HG03354 (cell line): ENCODE results near the gene DCC.

ENCODE experiments used
- ATAC-seq: cut with Tn5 transposase; IDR thresholded peaks from one replicate; pipeline ENCODE4 v1.9.1; 2021; ENCODE audit warnings: mild to moderate bottlenecking; ENCODE audit not compliant: unreplicated experiment, poor library complexity, severe bottlenecking

The DCC gene

GRCh38 chr18:52747869-52748268, 407.9 kb downstream of the DCC start:
- no peak for ATAC-seq

- no peak for ATAC-seq
Measured at GRCh38 chr18:52748343-52748742, 408.3 kb downstream of the DCC start.

GRCh38 chr18:52749542-52749941, 409.5 kb downstream of the DCC start:
- no peak for ATAC-seq

- ATAC-seq = no peak
Measured at GRCh38 chr18:52750995-52751394, 411.0 kb downstream of the DCC start.

DNA sequence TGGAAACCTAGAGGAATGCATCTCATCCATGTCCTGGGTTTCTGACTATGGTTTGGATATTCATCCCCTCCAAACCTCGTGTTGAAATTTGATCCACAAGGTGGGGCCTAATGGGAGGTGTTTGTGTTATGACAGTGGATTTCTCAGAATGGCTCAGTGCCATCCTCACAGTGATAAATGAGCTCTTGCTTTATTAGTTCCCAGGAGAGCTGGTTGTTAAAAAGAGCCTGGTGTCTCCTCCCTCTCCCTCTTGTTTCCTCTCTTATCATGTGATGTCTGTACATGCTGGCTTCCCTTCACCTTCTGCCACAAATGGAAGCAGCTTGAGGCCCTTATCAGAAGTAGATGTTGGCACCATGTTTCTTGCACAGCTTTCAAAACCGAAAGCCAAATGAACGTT, 424.3 kb downstream of the DCC start:
- ATAC-seq = no peak

GRCh38 chr18:52766002-52766545, 426.1 kb downstream of the DCC start:
- ATAC-seq = no peak

DNA sequence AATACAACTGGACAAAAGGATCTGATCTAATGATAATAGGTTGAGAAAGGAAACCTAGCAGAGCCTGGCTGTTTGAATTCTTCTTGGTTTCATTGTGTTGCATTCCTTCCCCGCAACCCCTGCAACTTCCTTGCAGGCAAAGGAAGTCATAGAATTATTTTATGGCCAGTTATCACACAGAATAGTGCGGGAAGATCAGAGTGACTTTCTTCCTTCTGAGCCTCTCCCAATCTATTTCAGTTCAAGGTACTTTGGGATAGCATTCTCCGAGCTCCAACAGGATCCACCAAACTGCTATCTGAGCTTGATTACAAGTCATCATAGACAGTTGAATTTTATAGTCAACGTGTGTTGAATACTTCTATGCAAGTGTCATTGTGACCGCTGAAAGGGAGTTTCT, 441.1 kb downstream of the DCC start:
- ATAC-seq = no peak

- ATAC-seq = no peak
Measured at GRCh38 chr18:52791321-52791720, 451.3 kb downstream of the DCC start.

- ATAC-seq = no peak
Measured at GRCh38 chr18:52812834-52813233, 472.8 kb downstream of the DCC start.

- no peak for ATAC-seq
Measured at GRCh38 chr18:52813635-52814416, 473.8 kb downstream of the DCC start.

DNA sequence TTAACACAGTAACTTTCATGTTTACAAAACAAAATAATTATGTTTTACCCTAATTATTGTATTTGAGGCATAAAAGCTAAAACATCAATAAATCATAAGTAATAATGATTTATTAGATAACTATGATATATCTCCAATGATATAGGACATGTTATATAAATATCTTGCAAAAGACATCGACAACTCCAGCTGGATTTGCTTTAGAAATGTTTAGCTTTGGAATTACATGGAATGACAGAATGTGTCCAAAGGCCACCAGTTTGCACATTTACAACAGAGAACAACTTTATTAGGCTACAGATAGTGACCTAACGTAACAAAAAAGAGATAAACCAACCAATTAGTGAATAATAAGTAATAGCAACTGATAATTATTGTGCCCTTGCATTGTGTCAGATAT, 475.7 kb downstream of the DCC start:
- ATAC-seq = no peak

- no peak for ATAC-seq
Measured at GRCh38 chr18:52816121-52816520, 476.1 kb downstream of the DCC start.

DNA sequence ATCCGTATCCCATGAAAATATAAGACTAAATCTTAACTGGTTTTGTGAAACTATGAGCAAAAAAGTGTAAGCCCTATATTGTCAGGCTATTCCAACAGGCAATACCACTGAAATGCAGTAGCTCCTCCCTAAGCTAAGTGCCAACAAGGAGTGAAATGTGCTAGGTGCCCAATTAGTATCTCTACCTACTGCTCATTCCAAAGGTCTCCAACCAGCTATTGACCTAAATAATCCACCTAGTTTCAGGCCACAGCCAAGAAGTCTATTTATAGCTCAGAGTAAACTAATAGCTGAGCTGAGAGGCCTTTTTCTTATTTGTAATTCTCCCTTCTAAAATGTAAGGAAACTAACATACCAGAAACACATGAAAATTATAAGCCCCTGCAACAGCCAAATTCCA, 482.2 kb downstream of the DCC start:
- no peak for ATAC-seq

GRCh38 chr18:52824126-52824525, 484.1 kb downstream of the DCC start:
- ATAC-seq = no peak

- no peak for ATAC-seq
Measured at GRCh38 chr18:52826994-52827393, 487.0 kb downstream of the DCC start.

DNA sequence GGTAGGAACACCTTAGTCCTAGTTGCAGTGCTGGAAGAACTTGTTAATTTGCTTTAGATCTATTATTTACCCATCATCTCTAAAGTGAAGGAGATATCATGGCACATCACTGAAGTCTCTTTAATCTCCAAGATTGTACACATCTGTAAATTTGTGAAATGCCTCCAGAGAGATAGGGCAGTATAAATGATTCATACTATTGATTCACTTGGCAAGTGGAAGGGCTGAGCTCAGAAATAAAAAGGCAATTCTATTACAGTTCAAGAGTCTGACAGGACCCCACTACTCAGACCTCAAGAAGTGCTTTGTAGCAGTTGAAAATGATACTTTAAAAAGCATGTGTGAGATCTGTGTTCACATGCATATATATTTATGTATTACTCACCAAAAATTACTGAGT, 489.3 kb downstream of the DCC start:
- no peak for ATAC-seq

- no peak for ATAC-seq
Measured at GRCh38 chr18:52829876-52830405, 489.9 kb downstream of the DCC start.

DNA sequence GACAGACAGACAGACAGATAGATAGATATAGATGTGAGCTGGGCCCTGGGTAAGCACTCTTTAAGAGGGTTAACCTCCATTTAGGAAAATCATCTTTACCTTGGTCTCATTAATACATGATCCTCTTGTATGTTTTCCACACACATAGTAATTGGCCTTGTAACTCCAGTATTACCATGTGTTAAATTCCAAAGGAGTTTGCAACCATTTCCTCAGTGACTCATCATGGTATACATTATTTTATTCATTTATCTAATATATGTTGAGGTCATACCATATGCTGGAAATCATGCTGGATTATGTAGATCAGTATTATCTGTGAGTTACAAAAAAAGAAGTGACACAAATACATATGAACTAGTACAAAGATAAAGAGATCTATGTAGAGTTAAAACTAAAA, 504.3 kb downstream of the DCC start:
- ATAC-seq = no peak

DNA sequence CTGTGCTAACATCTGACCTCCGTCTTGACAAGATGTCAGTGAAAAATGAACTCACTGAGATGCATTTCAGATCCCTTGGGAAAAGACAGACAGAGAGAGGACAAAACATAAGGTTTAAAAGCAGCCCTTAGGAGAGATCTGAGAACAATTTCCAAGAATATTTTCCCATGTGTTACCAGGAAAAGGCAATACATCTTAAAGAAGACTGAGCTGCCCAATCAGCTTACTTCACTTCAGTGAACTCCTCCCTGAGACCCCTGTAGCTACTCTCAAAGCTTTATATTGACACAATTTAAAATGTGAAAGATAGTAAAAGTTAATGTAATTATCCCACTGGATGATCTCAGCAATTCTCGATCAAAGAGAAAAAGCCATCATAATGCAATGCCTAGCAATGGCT, 505.0 kb downstream of the DCC start:
- no peak for ATAC-seq

DNA sequence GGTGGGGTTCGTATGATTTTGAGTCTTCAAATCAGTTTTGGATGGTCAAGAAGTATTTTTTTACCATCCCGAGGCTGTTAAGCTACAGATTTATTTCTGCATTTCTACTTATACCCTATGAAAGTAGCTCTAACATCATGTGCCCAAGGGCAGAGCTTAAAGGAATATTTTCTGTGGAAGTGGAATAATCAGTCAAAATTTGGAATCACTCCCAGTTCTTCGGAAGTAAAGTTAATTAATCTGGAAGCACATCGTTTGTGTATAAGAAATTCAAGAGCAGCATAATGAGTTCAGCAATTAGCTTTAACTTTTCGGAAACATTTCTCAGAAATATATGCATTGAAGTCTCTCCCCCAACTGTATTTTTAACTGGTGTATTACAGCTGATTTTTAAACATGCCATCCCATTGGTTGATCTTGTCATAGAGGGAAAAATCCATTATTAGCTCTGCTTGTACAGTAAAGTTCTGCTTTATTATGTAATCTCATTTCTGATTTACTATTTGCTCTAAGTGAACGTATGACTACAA, 510.1 kb downstream of the DCC start:
- ATAC-seq = no peak

DNA sequence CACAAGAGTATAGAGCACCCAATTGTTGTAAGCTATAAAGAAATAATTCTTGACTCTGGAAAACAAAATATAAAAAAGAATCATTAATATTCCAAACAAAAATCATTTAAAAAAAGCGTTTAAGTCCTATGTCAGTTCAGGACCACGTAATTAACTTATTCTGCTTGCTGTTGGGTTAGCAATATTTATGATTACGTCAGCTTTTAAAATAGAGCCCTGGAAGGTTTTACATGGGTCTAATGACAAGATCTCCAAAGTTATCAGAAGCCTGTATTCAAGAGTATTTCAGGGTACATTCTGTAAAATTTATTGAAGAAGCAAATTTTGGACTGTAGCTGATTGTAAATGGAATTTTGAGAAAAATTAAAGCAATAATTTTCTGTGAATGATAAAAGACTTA, 521.6 kb downstream of the DCC start:
- no peak for ATAC-seq
